SK-N-SH (cell line): ENCODE data around the gene KCNQ5. TPM values are rescaled to one million over a fixed set of nuclear protein-coding genes. Genes with fewer than 3 reads are reported as not detected.

ENCODE experiments used
- CTCF ChIA-PET: fragments of 300-600, 350-600 bp; formaldehyde crosslinking; extraction: SDS; loops from one replicate; lab custom pipeline; 2021; lab: Yijun Ruan, JAX
- POLR2A ChIA-PET: fragments of 350-600 bp; sonication (Branson Sonifier 250); formaldehyde crosslinking; extraction: SDS; loops from one replicate; lab custom pipeline; 2020; ENCODE audit warnings: antibody characterized with exemption, inconsistent platforms; lab: Yijun Ruan, JAX
- DNase-seq: peaks from one replicate; pipeline ENCODE4 v3.0.0; 2012
- H2AFZ ChIP-seq: fragments of 200-600 bp; sonication (generic); 2 replicates; pipeline ENCODE4 v1.8.1; 2016; ENCODE audit warnings: antibody characterized with exemption, mild to moderate bottlenecking, low read depth
- H3F3A ChIP-seq: fragments of 200-600 bp; sonication (generic); replicated peaks from 2 replicates; pipeline ENCODE3; 2016; ENCODE audit warnings: antibody characterized with exemption, mild to moderate bottlenecking; ENCODE audit not compliant: insufficient read depth
- H3K27ac ChIP-seq, 2 experiments: fragments of 200-500 bp in 1 of 2; fragments of 200-600 bp in 1 of 2; sonication (Bioruptor generic) in 1 of 2; sonication (generic), shearing (Covaris generic) in 1 of 2; 2 replicates each; pipeline versions ENCODE4 v1.5.1 to v1.6.1; 2014 to 2016; ENCODE audit warnings: low read depth in 2 of 2, inconsistent platforms in 1 of 2, low read length in 1 of 2, mild to moderate bottlenecking in 1 of 2, mixed read lengths in 1 of 2
- H3K27me3 ChIP-seq: fragments of 200-600 bp; sonication (generic), shearing (Covaris generic); 2 replicates; pipeline ENCODE4 v1.6.1; 2016; ENCODE audit warnings: mixed run types; ENCODE audit not compliant: insufficient read depth
- H3K36me3 ChIP-seq, 2 experiments: fragments of 200-500 bp in 1 of 2; fragments of 200-600 bp in 1 of 2; sonication (Bioruptor generic) in 1 of 2; sonication (generic) in 1 of 2; replicated peaks in 1 of 2; 2 replicates each; pipeline versions ENCODE3 to v1.5.1; 2014 to 2016; ENCODE audit warnings: low read length in 1 of 2, mild to moderate bottlenecking in 1 of 2; ENCODE audit not compliant: insufficient read depth in 2 of 2, control insufficient read depth in 1 of 2
- H3K4me1 ChIP-seq, 2 experiments: fragments of 200-500 bp in 1 of 2; fragments of 200-600 bp in 1 of 2; sonication (Bioruptor generic) in 1 of 2; sonication (generic), shearing (Covaris generic) in 1 of 2; 2 replicates each; pipeline versions ENCODE4 v1.5.1 to v1.6.1; 2014 to 2016; ENCODE audit warnings: low read depth in 1 of 2, low read length in 1 of 2, mixed run types in 1 of 2; ENCODE audit not compliant: insufficient read depth in 2 of 2, control insufficient read depth in 1 of 2
- H3K4me2 ChIP-seq: fragments of 200-600 bp; sonication (generic), shearing (Covaris generic); 2 replicates; pipeline ENCODE4 v1.6.1; 2017; ENCODE audit warnings: mixed run types
- H3K4me3 ChIP-seq, 2 experiments: fragments of 200-500 bp in 1 of 2; fragments of 200-600 bp in 1 of 2; sonication (Bioruptor generic) in 1 of 2; sonication (generic), shearing (Covaris generic) in 1 of 2; 2 replicates each; pipeline versions ENCODE4 v1.5.1 to v1.8.1; 2014 to 2016; ENCODE audit warnings: low read depth in 2 of 2, inconsistent platforms in 1 of 2, low read length in 1 of 2, mild to moderate bottlenecking in 1 of 2, mixed read lengths in 1 of 2, moderate library complexity in 1 of 2
- H3K79me2 ChIP-seq: fragments of 200-600 bp; sonication (generic); 2 replicates; pipeline ENCODE4 v1.8.1; 2017; ENCODE audit warnings: mild to moderate bottlenecking; ENCODE audit not compliant: insufficient read depth
- H3K9ac ChIP-seq: fragments of 200-600 bp; sonication (generic); 2 replicates; pipeline ENCODE4 v1.6.1; 2017; ENCODE audit warnings: mixed run types
- H3K9me2 ChIP-seq: fragments of 200-600 bp; sonication (generic); 2 replicates; pipeline ENCODE4 v1.6.1; 2017; ENCODE audit warnings: mixed run types
- H3K9me3 ChIP-seq: fragments of 200-600 bp; sonication (generic); 2 replicates; pipeline ENCODE4 v1.6.1; 2017; ENCODE audit warnings: mixed run types, mild to moderate bottlenecking, moderate library complexity
- H4K20me1 ChIP-seq: fragments of 200-600 bp; sonication (generic); 2 replicates; pipeline ENCODE4 v1.6.1; 2017; ENCODE audit warnings: mild to moderate bottlenecking, mixed run types; ENCODE audit not compliant: insufficient read depth
- ELF1 ChIP-seq: IDR thresholded peaks from 2 replicates; pipeline ENCODE4 v1.4.0; 2012
- EZH2phosphoT487 ChIP-seq: fragments of 200-600 bp; sonication (generic); IDR thresholded peaks from 2 replicates; pipeline ENCODE4 v1.6.1; 2017; ENCODE audit warnings: low read depth, mixed run types, mild to moderate bottlenecking, antibody characterized with exemption, moderate library complexity, borderline replicate concordance
- FOSL2 ChIP-seq: IDR thresholded peaks from 2 replicates; pipeline ENCODE4 v1.4.0; 2012; ENCODE audit warnings: low read depth, mild to moderate bottlenecking, moderate library complexity, borderline replicate concordance
- FOXM1 ChIP-seq: IDR thresholded peaks from 2 replicates; pipeline ENCODE4 v1.4.0; 2012; ENCODE audit warnings: low read depth, mild to moderate bottlenecking
- GABPA ChIP-seq: IDR thresholded peaks from 2 replicates; pipeline ENCODE4 v1.4.0; 2012; ENCODE audit warnings: low read depth, mild to moderate bottlenecking
- GATA2 ChIP-seq: sonication (generic); formaldehyde crosslinking; IDR thresholded peaks from 2 replicates; pipeline ENCODE4 v1.5.0; 2020; ENCODE audit warnings: mild to moderate bottlenecking, missing genetic modification reagents
- JUND ChIP-seq: IDR thresholded peaks from 2 replicates; pipeline ENCODE4 v1.4.0; 2012
- MXI1 ChIP-seq: IDR thresholded peaks from 2 replicates; pipeline ENCODE4 v1.6.1; 2012; ENCODE audit warnings: mild to moderate bottlenecking, low read depth, low read length, improper control_type of control experiment
- NFIC ChIP-seq: IDR thresholded peaks from 2 replicates; pipeline ENCODE4 v1.4.0; 2012; ENCODE audit warnings: borderline replicate concordance
- NRF1 ChIP-seq: IDR thresholded peaks from 2 replicates; pipeline ENCODE4 v1.6.1; 2012; ENCODE audit warnings: low read depth, mild to moderate bottlenecking, low read length
- POLR2AphosphoS5 ChIP-seq: IDR thresholded peaks from 2 replicates; pipeline ENCODE4 v1.6.1; 2012; ENCODE audit warnings: low read depth, low read length
- RAD21 ChIP-seq: IDR thresholded peaks from 2 replicates; pipeline ENCODE4 v1.6.1; 2012; ENCODE audit warnings: mild to moderate bottlenecking, low read length
- RCOR1 ChIP-seq: fragments of 150-350 bp; IDR thresholded peaks from 2 replicates; pipeline ENCODE4 v1.6.1; 2017; ENCODE audit warnings: antibody characterized with exemption, low read length
- SIN3A ChIP-seq: IDR thresholded peaks from 2 replicates; pipeline ENCODE4 v1.6.1; 2012; ENCODE audit warnings: low read depth, mild to moderate bottlenecking, low read length, moderate library complexity, borderline replicate concordance
- SMC3 ChIP-seq: IDR thresholded peaks from 2 replicates; pipeline ENCODE4 v1.6.1; 2012; ENCODE audit warnings: low read depth, low read length, improper control_type of control experiment
- TAF1 ChIP-seq: IDR thresholded peaks from 2 replicates; pipeline ENCODE4 v1.6.1; 2012; ENCODE audit warnings: low read depth, mild to moderate bottlenecking, low read length, moderate library complexity, borderline replicate concordance
- TCF12 ChIP-seq: IDR thresholded peaks from 2 replicates; pipeline ENCODE4 v1.4.0; 2012
- TEAD4 ChIP-seq: IDR thresholded peaks from 2 replicates; pipeline ENCODE4 v1.4.0; 2012; ENCODE audit warnings: mild to moderate bottlenecking, borderline replicate concordance; ENCODE audit not compliant: insufficient read depth
- YY1 ChIP-seq: IDR thresholded peaks from 2 replicates; pipeline ENCODE4 v1.4.0; 2012; ENCODE audit warnings: low read depth, mild to moderate bottlenecking
- WGBS: methylation state at CpG from one replicate; pipeline ENCODE4 v1.1.6; 2017; ENCODE audit warnings: low lambda C conversion rate; 5-methylcytosine and 5-hydroxymethylcytosine counted together
- polyA plus RNA-seq, 3 experiments: library from polyadenylated mRNA; depleted of rRNA; stranded (reverse); fragments of >200 nt; gene quantifications; 2 replicates each; pipeline ENCODE4 v1.2.3, GENCODE V29; 2012
- TF ChIP-seq, protein P1 (sequence below): IDR thresholded peaks from 2 replicates; pipeline ENCODE4 v1.4.0; 2012; ENCODE audit warnings: low read depth
- TF ChIP-seq, protein P2 (sequence below): fragments of 150-350 bp; IDR thresholded peaks from 2 replicates; pipeline ENCODE4 v1.6.1; 2016; ENCODE audit warnings: mild to moderate bottlenecking, low read depth, low read length
- TF ChIP-seq, protein P3 (sequence below): fragments of 200-600 bp; sonication (generic); IDR thresholded peaks from 2 replicates; pipeline ENCODE4 v1.6.1; 2017; ENCODE audit warnings: antibody characterized with exemption, mild to moderate bottlenecking, moderate library complexity
- TF ChIP-seq, protein P4 (sequence below): IDR thresholded peaks from 2 replicates; pipeline ENCODE4 v1.4.0; 2012; ENCODE audit warnings: low read depth, borderline replicate concordance
- TF ChIP-seq, protein P5 (sequence below): IDR thresholded peaks from 2 replicates; pipeline ENCODE4; 2012

KCNQ5 gene
- polyA plus RNA-seq, 1 of the 3 experiments (the other 2 are of a cell fraction): 3.2 TPM

DNA sequence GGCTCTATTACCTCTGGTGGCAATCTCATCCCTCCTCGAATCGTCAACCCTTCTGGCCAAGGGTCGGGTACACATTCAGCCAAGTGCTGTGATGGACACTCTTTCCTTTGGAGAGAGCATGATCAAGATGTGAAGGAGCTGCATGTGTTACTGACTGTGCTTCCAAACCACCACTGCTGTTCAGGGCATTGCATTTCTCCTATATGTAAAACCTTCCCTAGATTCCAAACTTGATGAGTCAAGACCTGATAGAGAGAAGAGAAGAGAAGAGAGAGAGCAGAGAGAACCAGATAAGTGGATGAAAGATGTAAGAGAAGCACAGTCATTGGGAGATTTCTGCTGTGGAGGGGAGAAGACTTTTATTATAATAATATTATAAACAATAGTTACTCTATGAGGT lies 162.2 kb downstream of the KCNQ5 start (continued):
- TF ChIP-seq, protein P1, sequence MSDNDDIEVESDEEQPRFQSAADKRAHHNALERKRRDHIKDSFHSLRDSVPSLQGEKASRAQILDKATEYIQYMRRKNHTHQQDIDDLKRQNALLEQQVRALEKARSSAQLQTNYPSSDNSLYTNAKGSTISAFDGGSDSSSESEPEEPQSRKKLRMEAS: no peak
- no peak for TF ChIP-seq ELF1
- TF ChIP-seq, protein P2, sequence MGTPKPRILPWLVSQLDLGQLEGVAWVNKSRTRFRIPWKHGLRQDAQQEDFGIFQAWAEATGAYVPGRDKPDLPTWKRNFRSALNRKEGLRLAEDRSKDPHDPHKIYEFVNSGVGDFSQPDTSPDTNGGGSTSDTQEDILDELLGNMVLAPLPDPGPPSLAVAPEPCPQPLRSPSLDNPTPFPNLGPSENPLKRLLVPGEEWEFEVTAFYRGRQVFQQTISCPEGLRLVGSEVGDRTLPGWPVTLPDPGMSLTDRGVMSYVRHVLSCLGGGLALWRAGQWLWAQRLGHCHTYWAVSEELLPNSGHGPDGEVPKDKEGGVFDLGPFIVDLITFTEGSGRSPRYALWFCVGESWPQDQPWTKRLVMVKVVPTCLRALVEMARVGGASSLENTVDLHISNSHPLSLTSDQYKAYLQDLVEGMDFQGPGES: no peak
- TF ChIP-seq NFIC: no peak
- TF ChIP-seq, protein P3, sequence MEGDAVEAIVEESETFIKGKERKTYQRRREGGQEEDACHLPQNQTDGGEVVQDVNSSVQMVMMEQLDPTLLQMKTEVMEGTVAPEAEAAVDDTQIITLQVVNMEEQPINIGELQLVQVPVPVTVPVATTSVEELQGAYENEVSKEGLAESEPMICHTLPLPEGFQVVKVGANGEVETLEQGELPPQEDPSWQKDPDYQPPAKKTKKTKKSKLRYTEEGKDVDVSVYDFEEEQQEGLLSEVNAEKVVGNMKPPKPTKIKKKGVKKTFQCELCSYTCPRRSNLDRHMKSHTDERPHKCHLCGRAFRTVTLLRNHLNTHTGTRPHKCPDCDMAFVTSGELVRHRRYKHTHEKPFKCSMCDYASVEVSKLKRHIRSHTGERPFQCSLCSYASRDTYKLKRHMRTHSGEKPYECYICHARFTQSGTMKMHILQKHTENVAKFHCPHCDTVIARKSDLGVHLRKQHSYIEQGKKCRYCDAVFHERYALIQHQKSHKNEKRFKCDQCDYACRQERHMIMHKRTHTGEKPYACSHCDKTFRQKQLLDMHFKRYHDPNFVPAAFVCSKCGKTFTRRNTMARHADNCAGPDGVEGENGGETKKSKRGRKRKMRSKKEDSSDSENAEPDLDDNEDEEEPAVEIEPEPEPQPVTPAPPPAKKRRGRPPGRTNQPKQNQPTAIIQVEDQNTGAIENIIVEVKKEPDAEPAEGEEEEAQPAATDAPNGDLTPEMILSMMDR: no peak
- TF ChIP-seq POLR2AphosphoS5: no peak
- TF ChIP-seq RCOR1: no peak
- no peak for TF ChIP-seq TCF12

DNA sequence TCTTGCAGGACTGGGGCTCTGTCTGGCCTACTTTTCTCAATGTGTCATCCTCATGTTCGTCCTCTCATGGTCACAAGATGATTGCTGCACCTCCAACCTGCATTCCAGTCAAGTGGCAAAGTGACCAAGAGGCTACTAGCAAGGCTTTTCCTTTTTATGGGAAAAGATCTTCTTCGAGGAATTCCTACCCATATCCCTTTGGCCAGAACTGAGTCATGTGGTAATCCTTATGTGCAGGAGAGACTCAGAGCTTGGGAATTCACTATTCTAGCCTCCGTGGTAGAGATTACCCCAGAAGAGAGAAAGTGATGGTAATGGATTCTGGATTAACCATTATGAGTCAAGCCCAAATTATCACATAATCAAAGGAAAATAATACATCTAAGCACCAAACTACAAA lies 162.7 kb downstream of the KCNQ5 start:
- Histone ChIP-seq H3K27me3 (no peaks in the 10 kb centered on the region), H3K4me2 (no peak overlapping the region), H3K36me3 (no peaks in the 10 kb centered on the region), H3K27ac (peak overlapping the region in 1 of 2 experiments; percentile 62; a peak in 2 of 4 replicates), H2AFZ (no peak overlapping the region), H3F3A (peaks cover 36% of the 10 kb centered on the region), H3K9ac (no peak overlapping the region), H3K9me3 (no peaks in the 10 kb centered on the region), H3K4me1 (peaks cover 5 to 29% of the 10 kb centered on the region in 2 experiments; a peak in 2 of 4 replicates), H3K79me2 (peaks cover 53% of the 10 kb centered on the region), H4K20me1 (0 out of 2 replicates have a peak, but pooled peaks cover 4% of the 10 kb centered on the region), H3K9me2 (no peaks in the 10 kb centered on the region), H3K4me3 (no peak overlapping the region)
- no peak for DNase-seq
- ChIA-PET POLR2A (no interaction called here), CTCF (no interaction called here)
- WGBS: 34% methylated on average over 3 of the region's 3 CpGs
- no peak for TF ChIP-seq MXI1
- TF ChIP-seq, protein P4, sequence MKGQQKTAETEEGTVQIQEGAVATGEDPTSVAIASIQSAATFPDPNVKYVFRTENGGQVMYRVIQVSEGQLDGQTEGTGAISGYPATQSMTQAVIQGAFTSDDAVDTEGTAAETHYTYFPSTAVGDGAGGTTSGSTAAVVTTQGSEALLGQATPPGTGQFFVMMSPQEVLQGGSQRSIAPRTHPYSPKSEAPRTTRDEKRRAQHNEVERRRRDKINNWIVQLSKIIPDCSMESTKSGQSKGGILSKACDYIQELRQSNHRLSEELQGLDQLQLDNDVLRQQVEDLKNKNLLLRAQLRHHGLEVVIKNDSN: 0 out of 2 replicates have a peak, but pooled peaks have one; percentile 19
- TF ChIP-seq GABPA: no peak
- no peak for TF ChIP-seq SIN3A
- no peak for TF ChIP-seq GATA2 (CRISPR knock-in tag)
- TF ChIP-seq SMC3: no peak
- TF ChIP-seq YY1: no peak
- TF ChIP-seq NRF1: no peak
- 0 out of 2 replicates have a peak, but pooled peaks have one; percentile 24 for TF ChIP-seq NFIC
- TF ChIP-seq, protein P5, sequence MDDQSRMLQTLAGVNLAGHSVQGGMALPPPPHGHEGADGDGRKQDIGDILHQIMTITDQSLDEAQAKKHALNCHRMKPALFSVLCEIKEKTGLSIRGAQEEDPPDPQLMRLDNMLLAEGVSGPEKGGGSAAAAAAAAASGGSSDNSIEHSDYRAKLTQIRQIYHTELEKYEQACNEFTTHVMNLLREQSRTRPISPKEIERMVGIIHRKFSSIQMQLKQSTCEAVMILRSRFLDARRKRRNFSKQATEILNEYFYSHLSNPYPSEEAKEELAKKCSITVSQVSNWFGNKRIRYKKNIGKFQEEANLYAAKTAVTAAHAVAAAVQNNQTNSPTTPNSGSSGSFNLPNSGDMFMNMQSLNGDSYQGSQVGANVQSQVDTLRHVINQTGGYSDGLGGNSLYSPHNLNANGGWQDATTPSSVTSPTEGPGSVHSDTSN: no peak
- peak; percentile 46 for TF ChIP-seq TCF12
- TF ChIP-seq FOXM1: no peak
- TF ChIP-seq POLR2AphosphoS5: no peak
- TF ChIP-seq, protein P2: no peak
- TF ChIP-seq TAF1: no peak
- TF ChIP-seq TEAD4: no peak
- TF ChIP-seq FOSL2: peak; percentile 47
- TF ChIP-seq EZH2phosphoT487: no peak
- TF ChIP-seq RCOR1: no peak
- TF ChIP-seq, protein P3: no peak
- 0 out of 2 replicates have a peak, but pooled peaks have one; percentile 11 for TF ChIP-seq JUND
- TF ChIP-seq RAD21: no peak
